Liver (tissue), 9 donors: ENCODE results near the gene KCNMA1. TPM values are rescaled to one million over a fixed set of nuclear protein-coding genes. Genes with fewer than 3 reads are reported as not detected.

ENCODE experiments used
- DNase-seq: peaks from one replicate; pipeline ENCODE4 v3.0.0-alpha.2; 2017; ENCODE audit warnings: low spot score
- H3K27ac ChIP-seq, 2 donors: one replicate each; pipeline ENCODE4 v1.7.0; 2013; ENCODE audit warnings: inconsistent platforms in 2 of 2, low read length in 2 of 2, control low read depth in 1 of 2, low read depth in 1 of 2, mild to moderate bottlenecking in 1 of 2
- H3K27me3 ChIP-seq, 4 donors: one replicate each; pipeline versions ENCODE4 v1.6.1 to v1.7.0; 2013; ENCODE audit warnings: low read length in 3 of 4, inconsistent platforms in 1 of 4, mild to moderate bottlenecking in 1 of 4, moderate library complexity in 1 of 4; ENCODE audit not compliant: control insufficient read depth in 4 of 4, insufficient read depth in 4 of 4
- H3K36me3 ChIP-seq, 4 donors: one replicate each; pipeline versions ENCODE4 v1.6.1 to v1.7.0; 2013; ENCODE audit warnings: low read length in 3 of 4, mild to moderate bottlenecking in 3 of 4, low read depth in 1 of 4, moderate library complexity in 1 of 4; ENCODE audit not compliant: control insufficient read depth in 4 of 4, insufficient read depth in 3 of 4
- H3K4me1 ChIP-seq, 4 donors: one replicate each; pipeline versions ENCODE4 v1.6.1 to v1.7.0; 2013; ENCODE audit warnings: low read length in 3 of 4, mild to moderate bottlenecking in 3 of 4, moderate library complexity in 1 of 4; ENCODE audit not compliant: control insufficient read depth in 4 of 4, insufficient read depth in 4 of 4
- H3K4me3 ChIP-seq, 3 donors: one replicate each; pipeline versions ENCODE4 v1.6.1 to v1.7.0; 2013; ENCODE audit warnings: low read length in 3 of 3, control low read depth in 1 of 3, low read depth in 1 of 3, mild to moderate bottlenecking in 1 of 3
- H3K9ac ChIP-seq, 2 donors: one replicate each; pipeline ENCODE4 v1.7.0; 2013; ENCODE audit warnings: low read length in 2 of 2, mild to moderate bottlenecking in 2 of 2, moderate library complexity in 2 of 2, control low read depth in 1 of 2, low read depth in 1 of 2
- H3K9me3 ChIP-seq, 4 donors: one replicate each; pipeline versions ENCODE4 v1.6.1 to v1.7.0; 2013; ENCODE audit warnings: low read length in 3 of 4; ENCODE audit not compliant: control insufficient read depth in 4 of 4
- EGR1 ChIP-seq, 2 donors: IDR thresholded peaks; 2 replicates each; pipeline ENCODE4 v1.6.1; 2016 to 2018; ENCODE audit warnings: antibody characterized with exemption in 2 of 2, low read depth in 2 of 2
- HNF4A ChIP-seq, 2 donors: conservative IDR thresholded peaks; 2 replicates each; pipeline ENCODE4 v1.6.1; 2016; ENCODE audit warnings: antibody characterized with exemption in 2 of 2, mild to moderate bottlenecking in 2 of 2
- HNF4G ChIP-seq: IDR thresholded peaks from 2 replicates; pipeline ENCODE4 v1.6.1; 2016; ENCODE audit warnings: antibody characterized with exemption
- NR2F2 ChIP-seq: IDR thresholded peaks from 2 replicates; pipeline ENCODE4 v1.6.1; 2016; ENCODE audit warnings: antibody characterized with exemption
- RAD21 ChIP-seq, 2 donors: IDR thresholded peaks; 2 replicates each; pipeline ENCODE4 v1.6.1; 2016; ENCODE audit warnings: antibody characterized with exemption in 2 of 2, mild to moderate bottlenecking in 2 of 2
- SP1 ChIP-seq: IDR thresholded peaks from 2 replicates; pipeline ENCODE4 v1.6.1; 2018; ENCODE audit warnings: antibody characterized with exemption, mild to moderate bottlenecking
- TAF1 ChIP-seq: conservative IDR thresholded peaks from 2 replicates; pipeline ENCODE4 v1.6.1; 2016; ENCODE audit warnings: antibody characterized with exemption, mild to moderate bottlenecking
- YY1 ChIP-seq: IDR thresholded peaks from 2 replicates; pipeline ENCODE4 v1.6.1; 2016; ENCODE audit warnings: antibody characterized with exemption, mild to moderate bottlenecking
- WGBS: extraction: QIAGEN DNeasy Blood & Tissue Kit; methylation state at CpG from one replicate; pipeline ENCODE4 v1.1.7; 2013; 5-methylcytosine and 5-hydroxymethylcytosine counted together
- polyA plus RNA-seq, 2 donors: library from polyadenylated mRNA; stranded (reverse) in 1 of 2; unstranded in 1 of 2; fragments of 200-250 nt in 1 of 2; fragments of >200 nt in 1 of 2; fragmentation: Nextera tagmentation in 1 of 2; extraction: Ambion mirVana in 1 of 2; gene quantifications; one replicate each; pipeline versions ENCODE4 v1.2.1 to v1.2.3, GENCODE V29; 2013 to 2015
- total RNA-seq, 2 donors: library from RNA; depleted of rRNA; stranded (reverse); fragments of >200 nt; gene quantifications; one replicate each; pipeline ENCODE4 v1.2.3, GENCODE V29; 2014
- TF ChIP-seq, protein P1 (sequence below): IDR thresholded peaks from 2 replicates; pipeline ENCODE4 v1.6.1; 2016; ENCODE audit warnings: antibody characterized with exemption
- TF ChIP-seq, protein P2 (sequence below): IDR thresholded peaks from 2 replicates; pipeline ENCODE4 v1.6.1; 2016; ENCODE audit warnings: antibody characterized with exemption
- TF ChIP-seq, protein P3 (sequence below): IDR thresholded peaks from 2 replicates; pipeline ENCODE4 v1.6.1; 2016; ENCODE audit warnings: antibody characterized with exemption, mild to moderate bottlenecking
- TF ChIP-seq, protein P4 (sequence below): IDR thresholded peaks from 2 replicates; pipeline ENCODE4 v1.6.1; 2016; ENCODE audit warnings: antibody characterized with exemption
- donor health status: healthy.
- donor health status: healthy.
- donor health status: healthy.
- donor health status: healthy.
- donor health status: healthy.

Gene KCNMA1
- total and polyA plus RNA-seq, 4 donors: 2.5 to 9.7 (median 4.7) TPM

DNA sequence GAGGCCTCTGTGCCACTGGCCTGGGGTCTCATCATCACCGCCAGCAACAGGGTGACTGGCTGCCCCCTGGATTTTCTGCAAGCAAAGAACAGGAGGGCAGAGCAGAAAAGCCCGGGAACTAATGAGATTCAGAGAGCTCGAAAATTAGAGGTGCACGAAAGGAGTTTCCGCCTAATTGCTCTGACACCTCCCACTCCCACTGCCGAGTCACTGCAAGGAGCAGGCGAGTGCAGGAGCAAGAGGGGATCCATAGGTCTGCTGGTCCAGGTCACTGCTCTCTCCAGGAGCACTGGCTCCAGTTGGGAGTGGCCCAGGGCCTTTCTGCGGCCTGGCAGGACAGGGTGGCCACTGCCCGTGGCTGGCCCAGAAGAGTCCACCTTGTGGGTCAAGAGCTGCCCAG is 276.2 kb downstream of the KCNMA1 start (continued):
- TF ChIP-seq, protein P1, sequence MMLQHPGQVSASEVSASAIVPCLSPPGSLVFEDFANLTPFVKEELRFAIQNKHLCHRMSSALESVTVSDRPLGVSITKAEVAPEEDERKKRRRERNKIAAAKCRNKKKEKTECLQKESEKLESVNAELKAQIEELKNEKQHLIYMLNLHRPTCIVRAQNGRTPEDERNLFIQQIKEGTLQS: no peak

DNA sequence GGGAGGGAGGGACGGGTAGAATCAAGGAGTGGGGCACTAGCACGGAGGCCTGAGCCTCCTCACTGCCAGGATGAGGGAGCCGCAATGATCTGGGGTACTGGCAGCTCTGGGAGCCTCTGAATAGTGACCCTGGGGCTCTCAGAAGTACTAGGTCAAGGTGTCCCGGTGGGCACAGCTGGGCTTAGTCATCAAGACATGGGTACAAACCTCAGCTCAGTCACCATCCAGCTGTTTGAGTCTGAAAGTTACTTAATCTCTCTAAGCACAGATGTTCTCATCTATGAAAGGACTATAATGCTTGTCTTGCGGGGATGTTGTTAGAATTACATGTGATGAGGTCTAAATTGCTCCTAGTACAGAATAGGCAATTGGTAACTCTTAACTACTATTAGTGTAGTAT is 276.8 kb downstream of the KCNMA1 start:
- Histone ChIP-seq H3K27ac (no peak overlapping the region), H3K27me3 (no peaks in the 10 kb centered on the region), H3K4me3 (no peak overlapping the region), H3K36me3 (no peaks in the 10 kb centered on the region), H3K4me1 (no peaks in the 10 kb centered on the region), H3K9me3 (no peaks in the 10 kb centered on the region), H3K9ac (no peak overlapping the region)
- no peak for TF ChIP-seq EGR1 (IDR thresholded peaks at IDR 0.05; ENCODE audit: low read depth in 2 of 2)
- no peak for TF ChIP-seq TAF1
- TF ChIP-seq, protein P2, sequence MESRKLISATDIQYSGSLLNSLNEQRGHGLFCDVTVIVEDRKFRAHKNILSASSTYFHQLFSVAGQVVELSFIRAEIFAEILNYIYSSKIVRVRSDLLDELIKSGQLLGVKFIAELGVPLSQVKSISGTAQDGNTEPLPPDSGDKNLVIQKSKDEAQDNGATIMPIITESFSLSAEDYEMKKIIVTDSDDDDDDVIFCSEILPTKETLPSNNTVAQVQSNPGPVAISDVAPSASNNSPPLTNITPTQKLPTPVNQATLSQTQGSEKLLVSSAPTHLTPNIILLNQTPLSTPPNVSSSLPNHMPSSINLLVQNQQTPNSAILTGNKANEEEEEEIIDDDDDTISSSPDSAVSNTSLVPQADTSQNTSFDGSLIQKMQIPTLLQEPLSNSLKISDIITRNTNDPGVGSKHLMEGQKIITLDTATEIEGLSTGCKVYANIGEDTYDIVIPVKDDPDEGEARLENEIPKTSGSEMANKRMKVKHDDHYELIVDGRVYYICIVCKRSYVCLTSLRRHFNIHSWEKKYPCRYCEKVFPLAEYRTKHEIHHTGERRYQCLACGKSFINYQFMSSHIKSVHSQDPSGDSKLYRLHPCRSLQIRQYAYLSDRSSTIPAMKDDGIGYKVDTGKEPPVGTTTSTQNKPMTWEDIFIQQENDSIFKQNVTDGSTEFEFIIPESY: no peak
- no peak for TF ChIP-seq NR2F2
- TF ChIP-seq RAD21 (IDR thresholded peaks at IDR 0.05): no peak
- no peak for TF ChIP-seq YY1
- TF ChIP-seq, protein P1: no peak
- TF ChIP-seq HNF4A (conservative IDR thresholded peaks at IDR 0.05): no peak
- no peak for TF ChIP-seq HNF4G
- TF ChIP-seq, protein P3, sequence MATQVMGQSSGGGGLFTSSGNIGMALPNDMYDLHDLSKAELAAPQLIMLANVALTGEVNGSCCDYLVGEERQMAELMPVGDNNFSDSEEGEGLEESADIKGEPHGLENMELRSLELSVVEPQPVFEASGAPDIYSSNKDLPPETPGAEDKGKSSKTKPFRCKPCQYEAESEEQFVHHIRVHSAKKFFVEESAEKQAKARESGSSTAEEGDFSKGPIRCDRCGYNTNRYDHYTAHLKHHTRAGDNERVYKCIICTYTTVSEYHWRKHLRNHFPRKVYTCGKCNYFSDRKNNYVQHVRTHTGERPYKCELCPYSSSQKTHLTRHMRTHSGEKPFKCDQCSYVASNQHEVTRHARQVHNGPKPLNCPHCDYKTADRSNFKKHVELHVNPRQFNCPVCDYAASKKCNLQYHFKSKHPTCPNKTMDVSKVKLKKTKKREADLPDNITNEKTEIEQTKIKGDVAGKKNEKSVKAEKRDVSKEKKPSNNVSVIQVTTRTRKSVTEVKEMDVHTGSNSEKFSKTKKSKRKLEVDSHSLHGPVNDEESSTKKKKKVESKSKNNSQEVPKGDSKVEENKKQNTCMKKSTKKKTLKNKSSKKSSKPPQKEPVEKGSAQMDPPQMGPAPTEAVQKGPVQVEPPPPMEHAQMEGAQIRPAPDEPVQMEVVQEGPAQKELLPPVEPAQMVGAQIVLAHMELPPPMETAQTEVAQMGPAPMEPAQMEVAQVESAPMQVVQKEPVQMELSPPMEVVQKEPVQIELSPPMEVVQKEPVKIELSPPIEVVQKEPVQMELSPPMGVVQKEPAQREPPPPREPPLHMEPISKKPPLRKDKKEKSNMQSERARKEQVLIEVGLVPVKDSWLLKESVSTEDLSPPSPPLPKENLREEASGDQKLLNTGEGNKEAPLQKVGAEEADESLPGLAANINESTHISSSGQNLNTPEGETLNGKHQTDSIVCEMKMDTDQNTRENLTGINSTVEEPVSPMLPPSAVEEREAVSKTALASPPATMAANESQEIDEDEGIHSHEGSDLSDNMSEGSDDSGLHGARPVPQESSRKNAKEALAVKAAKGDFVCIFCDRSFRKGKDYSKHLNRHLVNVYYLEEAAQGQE: no peak
- TF ChIP-seq SP1: no peak
- no peak for DNase-seq
- 92% methylated on average over 5 of the region's 5 CpGs for WGBS

DNA sequence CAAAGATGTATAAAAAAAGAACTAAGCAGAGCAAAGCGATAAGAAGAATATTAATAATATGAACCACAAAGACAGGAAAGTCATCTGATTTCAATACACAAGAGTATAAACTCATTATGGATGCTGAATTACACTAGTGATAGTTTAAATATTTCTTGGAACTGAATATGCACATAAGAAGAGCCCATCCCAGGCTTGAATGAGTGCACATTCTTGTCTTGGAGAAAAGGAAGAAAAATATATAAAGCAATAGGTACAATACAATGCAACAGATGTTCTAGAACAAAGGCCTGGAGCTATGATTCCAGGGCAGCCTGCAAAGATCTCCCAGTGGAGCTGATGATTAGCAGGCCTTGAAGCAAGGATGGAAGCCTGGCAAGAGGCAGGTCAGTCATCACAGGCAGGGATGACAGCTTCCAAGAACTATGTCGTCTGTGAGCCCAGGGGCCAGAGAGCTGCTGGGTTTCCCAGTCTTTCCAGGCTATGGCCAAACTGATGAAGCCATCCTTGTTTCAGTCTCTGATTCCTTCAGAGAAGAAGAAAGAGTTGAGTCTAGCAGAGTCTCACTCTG is 277.6 kb downstream of the KCNMA1 start:
- H3K9ac ChIP-seq: no peak overlapping the region
- no peaks in the 10 kb centered on the region for H3K9me3 ChIP-seq
- no peaks in the 10 kb centered on the region for H3K4me1 ChIP-seq
- H3K4me3 ChIP-seq: no peak overlapping the region
- H3K36me3 ChIP-seq: no peaks in the 10 kb centered on the region
- no peaks in the 10 kb centered on the region for H3K27me3 ChIP-seq
- TF ChIP-seq NR2F2 (no peak), EGR1 (IDR thresholded peaks at IDR 0.05; ENCODE audit: low read depth in 2 of 2) (no peak)
- TF ChIP-seq, protein P4, sequence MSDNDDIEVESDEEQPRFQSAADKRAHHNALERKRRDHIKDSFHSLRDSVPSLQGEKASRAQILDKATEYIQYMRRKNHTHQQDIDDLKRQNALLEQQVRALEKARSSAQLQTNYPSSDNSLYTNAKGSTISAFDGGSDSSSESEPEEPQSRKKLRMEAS: no peak
- TF ChIP-seq, protein P1: no peak
- no peak for DNase-seq
- H3K27ac ChIP-seq: no peak overlapping the region
- WGBS: 93% methylated on average over 2 of the region's 2 CpGs
